ENCODE data around the gene ANKRD66.

DNA sequence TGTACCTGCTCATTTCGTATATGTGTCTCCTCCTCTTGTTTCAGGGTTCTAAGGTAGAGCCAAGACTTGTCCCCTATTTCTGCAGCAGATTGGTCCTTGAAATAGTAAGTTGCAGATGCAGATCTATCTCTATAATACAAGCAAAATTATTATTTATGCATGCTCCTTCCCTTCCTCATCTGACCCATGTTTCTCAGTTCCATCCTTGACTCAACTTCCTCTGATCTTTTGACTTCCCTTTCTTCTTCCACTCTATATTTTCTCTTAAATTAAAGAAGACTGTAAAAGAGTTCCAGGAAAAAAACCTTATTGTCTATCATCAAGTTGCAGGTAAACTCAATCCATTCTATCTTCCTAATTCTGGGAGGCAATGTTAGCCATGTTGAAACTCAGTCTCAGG, 35.2 kb upstream of the ANKRD66 start:
- TF ChIP-seq POLR2AphosphoS5 (IDR thresholded peaks at IDR 0.05): no peak
- TF ChIP-seq, protein P1, sequence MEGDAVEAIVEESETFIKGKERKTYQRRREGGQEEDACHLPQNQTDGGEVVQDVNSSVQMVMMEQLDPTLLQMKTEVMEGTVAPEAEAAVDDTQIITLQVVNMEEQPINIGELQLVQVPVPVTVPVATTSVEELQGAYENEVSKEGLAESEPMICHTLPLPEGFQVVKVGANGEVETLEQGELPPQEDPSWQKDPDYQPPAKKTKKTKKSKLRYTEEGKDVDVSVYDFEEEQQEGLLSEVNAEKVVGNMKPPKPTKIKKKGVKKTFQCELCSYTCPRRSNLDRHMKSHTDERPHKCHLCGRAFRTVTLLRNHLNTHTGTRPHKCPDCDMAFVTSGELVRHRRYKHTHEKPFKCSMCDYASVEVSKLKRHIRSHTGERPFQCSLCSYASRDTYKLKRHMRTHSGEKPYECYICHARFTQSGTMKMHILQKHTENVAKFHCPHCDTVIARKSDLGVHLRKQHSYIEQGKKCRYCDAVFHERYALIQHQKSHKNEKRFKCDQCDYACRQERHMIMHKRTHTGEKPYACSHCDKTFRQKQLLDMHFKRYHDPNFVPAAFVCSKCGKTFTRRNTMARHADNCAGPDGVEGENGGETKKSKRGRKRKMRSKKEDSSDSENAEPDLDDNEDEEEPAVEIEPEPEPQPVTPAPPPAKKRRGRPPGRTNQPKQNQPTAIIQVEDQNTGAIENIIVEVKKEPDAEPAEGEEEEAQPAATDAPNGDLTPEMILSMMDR (IDR thresholded peaks at IDR 0.05): no peak
- TF ChIP-seq POLR2A (IDR thresholded peaks at IDR 0.05; ENCODE audit: low read depth): no peak
